ENCODE results near the gene PUS10.

DNA sequence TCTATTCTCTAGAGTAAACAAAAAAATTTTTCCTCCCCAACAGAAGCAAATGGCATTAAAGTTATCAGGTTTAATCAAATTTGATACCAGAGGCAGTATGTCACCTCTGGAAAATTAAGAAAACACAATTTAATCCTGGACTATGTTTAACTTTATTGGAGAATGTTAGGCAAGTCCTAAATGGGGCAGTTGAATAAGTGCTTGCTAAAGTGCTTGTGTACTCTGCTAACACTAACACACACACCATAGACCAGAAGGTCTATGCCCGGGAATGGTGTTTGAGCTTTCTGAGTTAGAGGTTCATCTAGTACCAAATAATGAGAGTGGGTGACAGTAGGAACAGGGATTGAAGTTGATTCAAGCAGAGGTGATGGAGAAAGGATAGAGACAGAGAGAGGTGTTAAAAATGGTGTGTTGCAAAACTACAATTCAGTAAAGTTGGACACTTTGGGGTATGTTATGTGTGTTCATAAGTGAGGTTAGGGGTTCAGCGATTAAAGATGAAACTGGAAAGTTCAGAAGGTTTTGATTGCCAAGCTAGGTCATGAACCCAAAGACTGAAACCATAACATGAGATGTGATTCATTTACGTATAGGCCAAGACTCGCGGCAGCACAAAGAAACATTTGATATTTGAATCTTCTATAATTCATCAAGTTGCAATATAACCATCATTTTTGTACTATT, 41.0 kb downstream of the PUS10 start:
- TF ChIP-seq SUZ12 (IDR thresholded peaks at IDR 0.05; ENCODE audit: extremely low read depth, insufficient read depth, insufficient read length) = no peak
- no peak for TF ChIP-seq ZNF274 (IDR thresholded peaks at IDR 0.05; ENCODE audit: low read depth, low read length)
- TF ChIP-seq YY1 (IDR thresholded peaks at IDR 0.05; ENCODE audit: insufficient read depth, insufficient read length) = no peak

All from NT2/D1 (cell line).